Spinal cord (tissue), 10 donors: Measurements from ENCODE around the gene ZNF75A. TPM values are rescaled to one million over a fixed set of nuclear protein-coding genes. Genes with fewer than 3 reads are reported as not detected.

Source experiments
- DNase-seq, 6 donors: peaks; one replicate each; pipeline versions ENCODE4 v3.0.0 to v3.0.0-alpha.2; 2013 to 2015; ENCODE audit warnings: low spot score in 6 of 6, low read depth in 4 of 6
- H3K27ac ChIP-seq: one replicate; pipeline ENCODE4 v1.5.1; 2013; ENCODE audit warnings: low read depth, low read length, control low read depth
- H3K27me3 ChIP-seq: one replicate; pipeline ENCODE4 v1.6.1; 2013; ENCODE audit warnings: low read length; ENCODE audit not compliant: control insufficient read depth, insufficient read depth
- H3K36me3 ChIP-seq: one replicate; pipeline ENCODE4 v1.6.1; 2013; ENCODE audit warnings: low read length; ENCODE audit not compliant: control insufficient read depth, insufficient read depth
- H3K4me1 ChIP-seq: one replicate; pipeline ENCODE4 v1.6.1; 2013; ENCODE audit warnings: low read length; ENCODE audit not compliant: control insufficient read depth, insufficient read depth
- H3K4me3 ChIP-seq: one replicate; pipeline ENCODE4 v1.5.1; 2013; ENCODE audit warnings: low read depth, low read length, control low read depth
- H3K9me3 ChIP-seq: one replicate; pipeline ENCODE4 v1.6.1; 2013; ENCODE audit warnings: low read length; ENCODE audit not compliant: control insufficient read depth, insufficient read depth
- WGBS: methylation state at CpG from one replicate; pipeline ENCODE4 v1.1.5; 2013; ENCODE audit warnings: missing lambda C conversion rate; ENCODE audit not compliant: insufficient coverage; 5-methylcytosine and 5-hydroxymethylcytosine counted together
- long read RNA-seq, 4 donors: transcript quantifications; one replicate each; lab custom pipeline, GENCODE V29; 2026
- polyA plus RNA-seq, 2 donors: library from polyadenylated mRNA; unstranded; fragments of 120-200 nt; gene quantifications; one replicate each; pipeline ENCODE4 v1.2.1, GENCODE V29; 2013; ENCODE audit not compliant: insufficient read length in 2 of 2
- total RNA-seq, 2 donors: library from RNA; depleted of rRNA in 1 of 2; stranded (reverse); fragments of 120-200 nt in 1 of 2; fragments of >200 nt in 1 of 2; gene quantifications; one replicate each; pipeline versions ENCODE4 v1.2.3 to v1.2.4, GENCODE V29; 2013 to 2014
- donor health status: healthy.

Gene ZNF75A
- total RNA-seq: 10 to 100 TPM; 39.8 to 54.8 TPM
- polyA plus RNA-seq: 10 to 100 TPM; 40.5 to 53.6 TPM
- long read RNA-seq, donor 1, transcript ZNF75A-206 (1 exons, 3,989 nt): major isoform, 10 of 21 reads
- long read RNA-seq, donor 1, partial matches to known transcripts: 5 of 21 reads
- long read RNA-seq, donor 1, other reads (novel, unspliced or antisense): 0 of 21 reads
- long read RNA-seq, donor 2, partial matches to known transcripts: 0 of 4 reads
- long read RNA-seq, donor 2, other reads (novel, unspliced or antisense): 0 of 4 reads
- long read RNA-seq, donor 3, partial matches to known transcripts: 0 of 8 reads
- long read RNA-seq, donor 3, other reads (novel, unspliced or antisense): 0 of 8 reads
- long read RNA-seq, donor 4, transcript ZNF75A-206 (1 exons, 3,989 nt): major isoform, 10 of 17 reads
- long read RNA-seq, donor 4, partial matches to known transcripts: 0 of 17 reads
- long read RNA-seq, donor 4, other reads (novel, unspliced or antisense): 0 of 17 reads

GRCh38 chr16:3305109-3306068 is at the start of gene ZNF75A, which contains the start of gene TIGD7:
Gene ZNF75A, plus strand, starts transcription at chr16:3305497. Its CDS starts 2,932 bp downstream, at chr16:3308429.
Gene TIGD7, minus strand, starts transcription at chr16:3305430. Its CDS starts 4,816 bp downstream, at chr16:3300614.
- peaks cover 34% of the 10 kb centered on the region for H3K36me3 ChIP-seq
- under 1% methylated on average over 103 of the region's 103 CpGs for WGBS

GRCh38 chr16:3256146-3256865 is 49.0 kb upstream of the ZNF75A start, which contains the start of gene MEFV:
Gene MEFV, minus strand, starts transcription at chr16:3256633. Its CDS starts 46 bp downstream, at chr16:3256587.
- H3K27me3 ChIP-seq: peaks cover 8% of the 10 kb centered on the region
- H3K27ac ChIP-seq: no peak within 1 kb of the TSS

More at GRCh38 chr16:3305109-3306068, at the start of gene ZNF75A, which contains the start of gene TIGD7:
- Histone ChIP-seq H3K4me3 (peak within 1 kb of the TSS; percentile 88), H3K9me3 (peaks cover 6% of the 10 kb centered on the region), H3K4me1 (peaks cover 5% of the 10 kb centered on the region), H3K27ac (peak within 1 kb of the TSS; percentile 95), H3K27me3 (no peaks in the 10 kb centered on the region)
- peak; percentile 84 to 99 (median 92) for DNase-seq

GRCh38 chr16:3256866-3257465 is 48.3 kb upstream of the ZNF75A start:
- H3K4me3 ChIP-seq: no peak overlapping the region
- no peak for DNase-seq
- no peaks in the 10 kb centered on the region for H3K4me1 ChIP-seq
- H3K27ac ChIP-seq: no peak overlapping the region
- no peaks in the 10 kb centered on the region for H3K36me3 ChIP-seq
- peaks cover 8% of the 10 kb centered on the region for H3K27me3 ChIP-seq
- H3K9me3 ChIP-seq: no peaks in the 10 kb centered on the region
- 66% methylated on average over 8 of the region's 9 CpGs for WGBS

More at GRCh38 chr16:3256146-3256865, 49.0 kb upstream of the ZNF75A start, which contains the start of gene MEFV:
- H3K4me1 ChIP-seq: no peaks in the 10 kb centered on the region
- no peaks in the 10 kb centered on the region for H3K36me3 ChIP-seq
- WGBS: 83% methylated on average over 12 of the region's 14 CpGs
- H3K4me3 ChIP-seq: no peak within 1 kb of the TSS
- no peaks in the 10 kb centered on the region for H3K9me3 ChIP-seq
- DNase-seq: no peak

DNA sequence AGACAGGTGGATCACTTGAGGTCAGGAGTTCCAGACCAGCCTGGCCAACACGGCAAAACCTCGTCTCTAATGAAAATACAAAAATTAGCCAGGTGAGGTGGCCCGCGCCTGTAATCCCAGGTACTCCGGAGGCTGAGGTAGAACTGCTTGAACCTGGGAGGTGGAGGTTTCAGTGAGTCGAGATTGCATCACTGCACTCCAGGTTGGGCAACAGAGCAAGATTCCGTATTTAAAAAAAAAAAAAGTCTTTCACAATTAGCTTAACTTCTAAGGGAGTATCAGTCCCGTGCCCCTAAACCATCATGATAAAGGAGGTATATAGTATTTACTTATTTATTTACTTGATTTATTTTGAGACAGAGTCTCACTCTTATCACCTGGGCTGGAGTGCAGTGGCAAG is 45.5 kb upstream of the ZNF75A start:
- Histone ChIP-seq H3K27me3 (peaks cover 5% of the 10 kb centered on the region), H3K4me3 (no peak overlapping the region), H3K4me1 (peaks cover 8% of the 10 kb centered on the region), H3K9me3 (no peaks in the 10 kb centered on the region), H3K36me3 (no peaks in the 10 kb centered on the region), H3K27ac (no peak overlapping the region)
- no peak for DNase-seq
- WGBS: 90% methylated on average over 5 of the region's 8 CpGs

DNA sequence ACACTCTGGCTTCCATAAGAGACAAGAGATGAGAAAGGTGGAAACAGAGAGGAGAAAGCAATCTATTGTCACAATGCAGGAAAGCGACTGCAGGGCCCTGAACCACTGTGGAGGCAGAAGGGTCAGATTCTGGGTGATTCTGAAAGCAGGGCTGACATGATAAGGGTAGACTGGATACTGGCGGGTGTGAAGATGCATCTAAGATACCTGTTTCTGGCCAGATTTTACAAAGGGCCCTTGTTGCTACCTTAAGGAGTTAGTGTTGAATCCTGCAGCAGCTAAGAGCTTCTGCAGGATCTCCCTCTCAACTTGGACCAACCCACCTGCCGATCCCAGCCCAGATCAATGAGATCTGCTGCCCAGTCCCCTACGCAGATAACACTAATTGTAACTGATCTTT is 42.8 kb upstream of the ZNF75A start:
- Histone ChIP-seq H3K4me1 (peaks cover 13% of the 10 kb centered on the region), H3K36me3 (no peaks in the 10 kb centered on the region), H3K27me3 (peaks cover 2% of the 10 kb centered on the region), H3K27ac (no peak overlapping the region), H3K4me3 (no peak overlapping the region), H3K9me3 (no peaks in the 10 kb centered on the region)
- DNase-seq: no peak
- WGBS: 87% methylated on average over 2 of the region's 4 CpGs

DNA sequence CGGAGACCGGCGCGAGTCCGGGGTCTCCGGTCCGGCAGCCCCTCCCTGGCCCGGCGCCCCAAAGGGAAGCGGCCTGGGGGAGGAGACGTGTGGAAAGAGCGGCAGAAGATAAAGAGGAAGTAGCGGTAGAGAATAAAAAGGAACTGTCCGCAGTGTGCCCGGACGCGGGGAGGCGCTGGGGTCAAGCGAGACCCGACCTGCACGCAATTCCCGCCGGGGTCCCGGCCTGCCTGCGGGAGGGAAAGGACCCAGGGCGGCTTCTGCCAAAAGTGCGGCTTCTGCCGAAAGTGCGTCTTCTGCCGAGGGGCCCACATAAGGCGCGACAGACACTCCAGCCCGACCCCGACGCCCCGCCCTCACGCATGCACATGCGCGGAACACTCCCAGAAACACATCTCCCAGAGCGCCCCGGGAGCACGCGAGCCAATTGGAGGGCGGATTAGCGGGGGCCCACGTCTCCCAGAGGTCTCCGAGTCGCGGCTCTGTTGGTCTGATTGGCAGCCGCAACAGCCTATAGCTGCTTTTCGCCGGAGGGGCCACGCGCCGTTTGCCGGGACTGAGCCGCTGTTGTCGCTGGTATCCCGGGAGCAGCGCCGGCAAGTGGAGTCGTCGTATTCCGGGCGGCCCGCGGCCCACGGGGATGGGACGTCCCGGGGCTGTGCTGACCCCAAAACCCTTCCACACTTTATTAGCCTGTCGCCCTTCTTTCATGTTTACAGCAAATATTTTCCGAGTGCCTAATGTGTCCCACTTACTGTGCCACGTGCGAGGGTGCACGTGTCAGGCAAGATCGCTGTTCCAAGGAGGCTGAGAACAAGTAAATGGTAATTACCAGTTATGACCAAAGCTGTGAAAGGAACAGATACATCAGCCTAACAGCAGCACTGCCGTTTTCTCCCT is 40.9 kb upstream of the ZNF75A start:
- whole genome bisulfite sequencing: under 1% methylated on average over 74 of the region's 77 CpGs
- no peaks in the 10 kb centered on the region for H3K27me3 ChIP-seq
- H3K27ac ChIP-seq: peak overlapping the region; percentile 93

GRCh38 chr16:3266873-3267537 is 38.3 kb upstream of the ZNF75A start:
- H3K4me1 ChIP-seq: peaks cover 13% of the 10 kb centered on the region
- H3K27ac ChIP-seq: no peak overlapping the region
- no peaks in the 10 kb centered on the region for H3K9me3 ChIP-seq
- no peaks in the 10 kb centered on the region for H3K36me3 ChIP-seq
- H3K4me3 ChIP-seq: no peak overlapping the region
- peak in 2 of 6 donors; percentile 8 to 35 for DNase-seq
- 56% methylated on average over 3 of the region's 5 CpGs for WGBS
- no peaks in the 10 kb centered on the region for H3K27me3 ChIP-seq

More for the DNA sequence above, 40.9 kb upstream of the ZNF75A start:
- Histone ChIP-seq H3K36me3 (no peaks in the 10 kb centered on the region), H3K9me3 (no peaks in the 10 kb centered on the region), H3K4me1 (peaks cover 13% of the 10 kb centered on the region), H3K4me3 (peak overlapping the region; percentile 84)
- peak; percentile 82 to 99 (median 96) for DNase-seq

- WGBS: no CpG with 5 or more reads among the region's 1 CpG
Observed at GRCh38 chr16:3268294-3268693, 37.0 kb upstream of the ZNF75A start.

More at GRCh38 chr16:3268294-3268693, 37.0 kb upstream of the ZNF75A start:
- Histone ChIP-seq H3K36me3 (no peaks in the 10 kb centered on the region), H3K27me3 (no peaks in the 10 kb centered on the region), H3K27ac (no peak overlapping the region), H3K4me1 (peaks cover 10% of the 10 kb centered on the region), H3K4me3 (no peak overlapping the region), H3K9me3 (no peaks in the 10 kb centered on the region)
- no peak for DNase-seq
